HG03442 (cell line): ENCODE data around the gene UNC5B.

Experiments
- ATAC-seq: cut with Tn5 transposase; IDR thresholded peaks from one replicate; pipeline ENCODE4 v1.9.1; 2021; ENCODE audit warnings: mild to moderate bottlenecking, moderate library complexity; ENCODE audit not compliant: unreplicated experiment

The UNC5B gene

GRCh38 chr10:71314028-71314693, 101.8 kb downstream of the UNC5B start:
- ATAC-seq: no peak

- no peak for ATAC-seq
These were observed 102.4 kb downstream of the UNC5B start for GRCh38 chr10:71314694-71315225.

- ATAC-seq: no peak
These were observed 103.9 kb downstream of the UNC5B start for GRCh38 chr10:71316056-71316785.

- no peak for ATAC-seq
These were observed 104.4 kb downstream of the UNC5B start for GRCh38 chr10:71316786-71317160.

GRCh38 chr10:71317739-71318138, 105.4 kb downstream of the UNC5B start:
- no peak for ATAC-seq

GRCh38 chr10:71319042-71319799, 106.9 kb downstream of the UNC5B start, which contains the start of gene SLC29A3:
SLC29A3 (plus strand) TSS chr10:71319259; CDS start chr10:71319310, 51 bp downstream.
- ATAC-seq: peak; percentile 64

GRCh38 chr10:71319800-71320392, 107.5 kb downstream of the UNC5B start:
- no peak for ATAC-seq

- no peak for ATAC-seq
These were observed 108.2 kb downstream of the UNC5B start for GRCh38 chr10:71320592-71320991.

- no peak for ATAC-seq
These were observed 109.0 kb downstream of the UNC5B start for GRCh38 chr10:71321386-71321785.

- ATAC-seq: no peak
These were observed 111.0 kb downstream of the UNC5B start for GRCh38 chr10:71323407-71323806.

GRCh38 chr10:71324743-71325142, 112.4 kb downstream of the UNC5B start:
- no peak for ATAC-seq

GRCh38 chr10:71325267-71325666, 112.9 kb downstream of the UNC5B start:
- ATAC-seq: no peak

GRCh38 chr10:71326464-71326881, 114.1 kb downstream of the UNC5B start:
- ATAC-seq: no peak

GRCh38 chr10:71330789-71331404, 118.5 kb downstream of the UNC5B start:
- ATAC-seq: no peak

- no peak for ATAC-seq
These were observed 119.4 kb downstream of the UNC5B start for GRCh38 chr10:71331736-71332135.

GRCh38 chr10:71332466-71332865, 120.1 kb downstream of the UNC5B start:
- ATAC-seq: no peak

- ATAC-seq: no peak
These were observed 120.9 kb downstream of the UNC5B start for GRCh38 chr10:71333129-71333887.

GRCh38 chr10:71334221-71334791, 121.9 kb downstream of the UNC5B start:
- no peak for ATAC-seq

- no peak for ATAC-seq
These were observed 122.9 kb downstream of the UNC5B start for GRCh38 chr10:71335173-71335708.
